Hepatocyte (in vitro differentiated cells): ENCODE data around the gene FMOD.

ENCODE experiments used
- CTCF ChIP-seq: fragments of 200-600 bp; sonication (generic); IDR thresholded peaks from 2 replicates; pipeline ENCODE4 v1.5.1; 2016; ENCODE audit warnings: antibody characterized with exemption, mild to moderate bottlenecking; ENCODE audit not compliant: poor library complexity
- EZH2 ChIP-seq: fragments of 200-600 bp; sonication (generic); IDR thresholded peaks from 2 replicates; pipeline ENCODE4 v1.6.1; 2016; ENCODE audit warnings: antibody characterized with exemption, mild to moderate bottlenecking, borderline replicate concordance
- EZH2phosphoT487 ChIP-seq: fragments of 200-600 bp; sonication (generic); IDR thresholded peaks from one replicate; pipeline ENCODE4 v1.6.1; 2018; ENCODE audit warnings: antibody characterized with exemption, mild to moderate bottlenecking, low read depth, moderate library complexity; ENCODE audit not compliant: unreplicated experiment, severe bottlenecking

- no peak for TF ChIP-seq CTCF
- TF ChIP-seq EZH2, result no peak
- no peak for TF ChIP-seq EZH2phosphoT487
Measured at GRCh38 chr1:203302456-203302855, 48.5 kb downstream of the FMOD start.
